Adipocyte (in vitro differentiated cells): ENCODE data around the gene DCLK1.

ENCODE experiments used
- DNase-seq: peaks from one replicate; pipeline ENCODE4 v3.0.0-alpha.2; 2015; ENCODE audit warnings: low read depth
- H3K27me3 ChIP-seq: replicated peaks from 2 replicates; pipeline ENCODE4 v1.7.0; 2013; ENCODE audit warnings: mild to moderate bottlenecking, low read length, moderate library complexity; ENCODE audit not compliant: control insufficient read depth, insufficient read depth
- H3K36me3 ChIP-seq: 2 replicates; pipeline ENCODE4 v1.7.0; 2013; ENCODE audit warnings: low read length, mild to moderate bottlenecking, moderate library complexity; ENCODE audit not compliant: control insufficient read depth, insufficient read depth, severe bottlenecking
- H3K4me1 ChIP-seq: 2 replicates; pipeline ENCODE4 v1.7.0; 2013; ENCODE audit warnings: mild to moderate bottlenecking, low read length, moderate library complexity; ENCODE audit not compliant: control insufficient read depth, insufficient read depth
- H3K4me3 ChIP-seq: 2 replicates; pipeline ENCODE4 v1.7.0; 2013; ENCODE audit warnings: mild to moderate bottlenecking, low read length, moderate library complexity
- H3K9ac ChIP-seq: 2 replicates; pipeline ENCODE4 v1.7.0; 2013; ENCODE audit warnings: mild to moderate bottlenecking, low read length, moderate library complexity
- H3K9me3 ChIP-seq: 2 replicates; pipeline ENCODE4 v1.7.0; 2013; ENCODE audit warnings: mild to moderate bottlenecking, low read length, moderate library complexity; ENCODE audit not compliant: control insufficient read depth

The DCLK1 gene

DNA sequence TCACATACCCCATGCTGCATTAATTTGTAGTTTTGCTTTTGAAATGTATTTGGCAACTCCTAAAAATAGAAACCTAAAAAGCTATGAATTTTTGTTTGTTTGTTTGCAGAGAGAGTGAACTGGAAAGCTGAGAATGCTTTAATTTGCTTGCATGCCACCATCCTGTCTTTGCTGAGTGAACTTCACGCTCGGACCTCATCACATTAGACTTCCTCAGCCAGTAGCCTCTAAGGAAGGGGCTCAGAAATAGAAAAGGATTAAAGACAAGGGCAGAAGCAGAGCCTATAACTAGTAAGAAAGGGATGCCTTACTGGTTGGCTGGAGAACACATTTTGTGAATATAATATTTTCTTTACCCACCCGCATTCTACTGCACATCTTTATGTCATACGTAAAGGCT, 275.1 kb downstream of the DCLK1 start:
- Histone ChIP-seq H3K27me3 (no peaks in the 10 kb centered on the region), H3K9ac (no peak overlapping the region)

DNA sequence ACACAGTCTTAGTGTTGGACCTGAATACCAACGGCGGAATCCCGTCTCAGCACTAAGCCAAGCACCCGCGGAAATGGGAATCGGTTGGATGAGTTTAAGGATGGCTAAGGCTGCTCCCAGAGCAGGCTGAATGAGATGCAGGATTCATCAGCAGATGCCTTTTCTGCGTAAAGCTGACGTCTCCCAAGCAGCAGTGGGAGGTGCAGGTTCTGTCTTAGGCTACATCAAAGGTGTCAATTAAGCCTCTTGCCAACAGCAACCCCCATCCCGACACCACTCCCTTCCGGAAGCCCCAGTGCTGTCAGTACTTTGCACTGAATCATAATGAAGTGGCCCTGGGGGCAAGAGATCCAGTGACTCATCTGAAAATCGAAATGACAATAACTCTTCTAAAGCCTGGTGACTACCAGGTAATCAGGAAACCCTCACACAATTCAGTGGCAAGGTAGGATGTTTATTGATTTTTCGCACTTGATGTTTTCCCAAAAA, 275.6 kb downstream of the DCLK1 start:
- Histone ChIP-seq H3K9me3 (no peaks in the 10 kb centered on the region), H3K4me3 (no peak overlapping the region), H3K36me3 (peaks cover 15% of the 10 kb centered on the region), H3K27me3 (no peaks in the 10 kb centered on the region), H3K4me1 (peaks cover 49% of the 10 kb centered on the region), H3K9ac (no peak overlapping the region)
- DNase-seq, result peak; percentile 33

More for the DNA sequence above, 275.1 kb downstream of the DCLK1 start:
- no peak overlapping the region for H3K4me3 ChIP-seq
- no peak for DNase-seq
- no peaks in the 10 kb centered on the region for H3K9me3 ChIP-seq
- H3K4me1 ChIP-seq, result peaks cover 53% of the 10 kb centered on the region
- peaks cover 10% of the 10 kb centered on the region for H3K36me3 ChIP-seq

DNA sequence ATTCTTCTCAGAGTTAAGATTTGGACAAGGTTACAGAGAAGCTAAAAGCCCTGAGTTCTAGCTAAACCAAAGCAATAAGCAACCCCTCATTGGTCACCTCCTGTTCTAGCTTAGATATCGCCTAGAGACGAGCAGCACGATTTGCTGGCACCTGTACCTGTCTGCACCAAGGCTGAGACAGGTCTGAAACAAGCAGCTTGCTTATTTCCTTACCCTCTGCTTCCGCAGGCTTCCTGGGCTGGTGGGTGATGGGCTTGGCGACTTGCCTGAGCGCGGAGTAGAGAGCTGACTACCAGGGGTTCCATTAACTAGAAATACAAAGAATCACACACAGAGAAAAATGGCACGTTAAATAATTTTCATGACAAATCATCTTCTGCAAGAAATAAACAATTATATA, 276.9 kb downstream of the DCLK1 start:
- Histone ChIP-seq H3K27me3 (no peaks in the 10 kb centered on the region), H3K36me3 (peaks cover 19% of the 10 kb centered on the region), H3K4me1 (peaks cover 36% of the 10 kb centered on the region), H3K4me3 (no peak overlapping the region), H3K9me3 (no peaks in the 10 kb centered on the region), H3K9ac (no peak overlapping the region)
- no peak for DNase-seq

DNA sequence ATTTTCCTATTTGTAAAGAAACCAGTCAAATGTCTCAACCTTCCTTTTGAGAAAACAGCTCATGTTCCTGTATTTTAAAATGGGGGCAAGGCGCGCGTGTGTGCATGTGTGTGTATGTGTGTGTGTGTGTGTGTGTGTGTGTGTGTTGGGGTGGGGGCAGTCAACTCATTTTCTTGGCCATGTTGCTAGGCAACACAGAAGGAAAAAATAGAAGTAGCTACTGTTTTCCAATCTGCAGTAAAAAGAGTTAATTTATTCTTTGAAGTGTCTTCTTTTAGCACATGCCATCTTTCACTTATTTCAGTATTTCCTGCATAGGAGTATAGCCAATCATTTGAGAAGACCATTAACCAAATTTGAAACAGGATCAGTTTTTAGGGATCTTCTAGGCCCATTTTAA, 279.3 kb downstream of the DCLK1 start:
- DNase-seq, result no peak
- Histone ChIP-seq H3K36me3 (peaks cover 19% of the 10 kb centered on the region), H3K9ac (no peak overlapping the region), H3K4me3 (no peak overlapping the region), H3K4me1 (peaks cover 19% of the 10 kb centered on the region), H3K27me3 (no peaks in the 10 kb centered on the region), H3K9me3 (no peaks in the 10 kb centered on the region)

DNA sequence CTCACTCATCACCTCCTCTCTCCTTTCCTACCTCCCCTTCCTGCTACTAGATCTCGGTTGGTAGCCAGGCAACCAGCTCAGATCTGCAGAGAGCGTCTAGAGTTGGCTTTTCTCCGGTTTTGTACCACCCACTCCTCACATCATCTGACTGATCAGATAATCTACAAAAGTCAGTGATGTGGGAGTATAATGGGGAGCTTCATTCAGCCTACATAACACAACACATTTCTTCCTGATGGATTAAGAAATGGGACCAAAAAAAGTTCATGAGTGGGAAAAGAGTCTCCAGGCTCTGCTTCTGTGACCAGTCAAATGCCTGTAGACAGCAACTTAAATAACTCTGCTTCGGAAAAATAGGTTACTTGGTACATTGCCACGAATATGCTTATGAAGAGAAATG, 279.8 kb downstream of the DCLK1 start:
- no peaks in the 10 kb centered on the region for H3K27me3 ChIP-seq
- H3K4me3 ChIP-seq, result no peak overlapping the region
- DNase-seq, result no peak
- peaks cover 16% of the 10 kb centered on the region for H3K4me1 ChIP-seq
- peaks cover 19% of the 10 kb centered on the region for H3K36me3 ChIP-seq
- H3K9ac ChIP-seq, result no peak overlapping the region
- H3K9me3 ChIP-seq, result no peaks in the 10 kb centered on the region

DNA sequence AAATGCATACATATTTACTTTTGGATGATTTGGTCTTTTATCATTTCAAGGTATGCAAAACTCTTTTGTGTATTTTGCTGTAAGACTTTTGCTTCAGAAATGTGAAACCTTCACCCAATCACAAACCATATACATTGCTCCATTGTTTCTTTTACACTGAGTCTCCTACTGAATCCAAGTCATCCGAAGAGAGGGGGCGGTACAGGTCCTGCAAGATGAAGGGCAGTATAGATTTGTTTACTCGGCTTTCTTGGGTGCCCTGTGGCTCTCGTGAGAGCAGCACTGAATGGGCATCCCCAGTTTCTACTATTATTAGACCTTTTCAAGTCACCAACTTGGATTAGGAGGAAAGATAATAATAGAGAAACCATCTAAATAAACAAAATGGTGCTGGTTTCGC, 280.6 kb downstream of the DCLK1 start:
- Histone ChIP-seq H3K9ac (no peak overlapping the region), H3K4me3 (no peak overlapping the region), H3K9me3 (no peaks in the 10 kb centered on the region), H3K4me1 (peaks cover 8% of the 10 kb centered on the region), H3K27me3 (no peaks in the 10 kb centered on the region), H3K36me3 (peaks cover 19% of the 10 kb centered on the region)
- DNase-seq, result no peak

DNA sequence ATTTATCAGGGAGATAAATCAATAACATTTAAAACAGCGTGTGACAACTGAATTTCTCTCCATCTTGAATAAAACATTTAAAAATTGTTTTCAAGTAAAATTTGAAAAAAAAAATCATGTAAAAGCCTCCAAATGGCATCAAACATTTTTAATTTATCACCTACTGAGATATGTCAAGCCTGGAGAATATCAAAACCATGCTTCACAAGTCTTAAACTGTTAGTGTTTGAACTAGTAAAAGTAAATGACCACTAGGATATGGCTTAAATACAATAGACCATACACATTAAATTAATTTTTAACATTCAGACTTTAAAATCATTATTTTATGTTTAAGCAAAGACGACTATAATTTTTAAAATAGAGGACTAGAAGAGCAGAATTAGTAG, 281.9 kb downstream of the DCLK1 start:
- Histone ChIP-seq H3K4me3 (no peak overlapping the region), H3K4me1 (peaks cover 7% of the 10 kb centered on the region), H3K9me3 (no peaks in the 10 kb centered on the region)

DNA sequence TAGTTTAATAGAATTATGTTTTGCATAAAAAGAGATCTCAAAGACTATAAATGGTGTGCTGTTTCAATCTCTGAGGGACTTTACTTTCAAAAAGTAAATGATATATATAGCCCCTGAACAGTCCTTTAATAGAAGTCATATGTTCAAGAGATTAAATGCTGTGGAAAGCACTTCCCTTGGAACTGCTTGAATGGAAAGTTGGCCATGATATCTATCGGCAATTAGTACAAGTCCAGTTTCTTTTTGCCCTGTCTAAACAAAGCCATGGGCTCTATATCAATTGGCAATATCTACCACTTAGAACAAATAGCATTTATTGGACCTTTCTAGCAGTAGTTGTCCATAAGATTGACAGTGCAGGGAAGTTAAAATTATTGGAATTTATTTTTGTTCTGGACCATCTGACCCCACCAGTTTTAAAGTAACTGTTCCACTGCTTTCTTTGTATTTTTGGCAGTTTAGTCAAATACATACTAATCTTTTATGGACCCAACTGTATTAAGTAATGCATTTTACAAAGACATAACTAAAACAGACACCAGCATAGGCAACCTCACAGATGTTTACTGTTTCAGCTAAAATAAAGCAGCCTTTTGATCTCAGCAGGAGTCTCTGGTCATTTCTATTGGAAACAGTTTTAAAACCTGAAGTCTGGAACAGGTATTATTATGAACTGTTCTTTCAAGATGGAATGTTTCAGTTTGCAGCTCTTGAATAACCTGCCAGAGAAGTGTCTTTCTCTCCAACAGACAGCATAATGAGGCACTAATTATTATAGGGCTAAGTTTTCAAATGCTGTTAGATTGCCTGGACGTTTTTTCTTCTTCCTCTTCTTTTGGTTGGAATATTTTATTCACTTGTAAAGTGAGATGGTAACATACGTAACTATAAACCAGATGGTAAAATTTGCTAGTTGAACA, 282.6 kb downstream of the DCLK1 start:
- no peaks in the 10 kb centered on the region for H3K27me3 ChIP-seq
- no peaks in the 10 kb centered on the region for H3K9me3 ChIP-seq
- peak; percentile 61 for DNase-seq
- no peak overlapping the region for H3K4me3 ChIP-seq
- H3K9ac ChIP-seq, result no peak overlapping the region
- peaks cover 11% of the 10 kb centered on the region for H3K36me3 ChIP-seq
- H3K4me1 ChIP-seq, result peaks cover 7% of the 10 kb centered on the region

More for the DNA sequence above, 281.9 kb downstream of the DCLK1 start:
- Histone ChIP-seq H3K27me3 (no peaks in the 10 kb centered on the region), H3K9ac (no peak overlapping the region), H3K36me3 (peaks cover 18% of the 10 kb centered on the region)
- no peak for DNase-seq

DNA sequence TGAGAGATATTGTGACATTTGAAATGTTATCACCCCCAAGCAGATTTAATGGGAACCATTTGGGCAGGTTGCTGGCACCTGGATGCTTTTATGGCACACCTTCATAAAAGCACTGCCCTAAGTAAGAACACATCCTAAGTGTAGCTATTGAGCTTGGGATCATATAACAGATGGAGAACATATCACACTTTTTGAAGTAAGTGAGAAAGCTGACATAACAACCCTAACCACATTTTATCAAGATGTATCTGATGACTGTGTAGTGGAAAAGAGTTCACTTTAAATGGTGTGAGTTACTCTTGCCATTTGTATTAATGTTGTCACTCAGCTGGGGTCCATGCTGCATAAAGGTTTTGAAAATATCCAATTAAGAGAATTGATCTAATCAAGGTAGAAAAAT, 287.9 kb downstream of the DCLK1 start:
- no peaks in the 10 kb centered on the region for H3K4me1 ChIP-seq
- peaks cover 5% of the 10 kb centered on the region for H3K36me3 ChIP-seq
- no peaks in the 10 kb centered on the region for H3K9me3 ChIP-seq
- H3K4me3 ChIP-seq, result no peak overlapping the region
- H3K9ac ChIP-seq, result no peak overlapping the region
- DNase-seq, result no peak
- H3K27me3 ChIP-seq, result no peaks in the 10 kb centered on the region

DNA sequence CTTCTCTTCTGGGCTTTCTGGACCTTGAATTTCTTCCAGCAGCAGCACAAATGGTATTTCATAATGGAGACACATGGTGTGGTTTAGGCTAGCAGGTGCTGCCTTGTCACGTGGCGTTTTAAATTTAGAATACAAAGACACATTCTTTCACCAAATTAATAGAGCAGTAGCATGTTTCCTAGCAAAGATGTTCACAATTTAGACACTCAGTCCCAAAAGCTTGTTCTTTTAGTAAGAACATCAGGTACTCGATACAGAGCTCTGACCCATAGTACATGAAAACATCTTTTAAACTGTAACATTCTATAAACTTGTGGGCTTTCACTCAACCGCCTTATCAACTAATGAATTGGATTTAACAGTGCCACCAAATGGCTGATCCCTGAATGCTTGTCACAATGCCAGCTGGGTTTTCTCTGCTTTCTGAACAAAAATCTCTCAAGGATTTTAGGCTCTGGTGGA, 290.1 kb downstream of the DCLK1 start:
- Histone ChIP-seq H3K36me3 (peaks cover 8% of the 10 kb centered on the region), H3K27me3 (no peaks in the 10 kb centered on the region), H3K9me3 (no peaks in the 10 kb centered on the region), H3K9ac (no peak overlapping the region), H3K4me3 (no peak overlapping the region), H3K4me1 (no peaks in the 10 kb centered on the region)
- DNase-seq, result no peak

DNA sequence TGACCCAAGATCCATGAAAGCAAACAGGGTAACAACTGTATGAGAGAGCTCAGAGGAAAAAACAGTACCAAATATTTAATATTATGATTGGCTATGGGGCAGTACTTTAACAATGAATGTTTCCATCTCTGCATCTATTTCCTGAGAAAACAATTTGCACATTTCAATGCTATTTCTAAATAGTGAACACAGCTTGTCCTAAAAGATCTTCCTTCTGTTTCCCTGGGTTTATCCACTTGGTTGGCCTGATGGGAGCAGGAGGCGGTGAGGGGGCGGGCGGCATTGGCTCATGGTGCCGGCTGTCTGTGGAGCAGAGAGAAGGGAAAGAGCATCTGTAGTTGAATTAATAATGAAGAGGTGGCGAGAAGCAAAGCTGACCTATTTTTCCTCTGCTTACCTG, 291.4 kb downstream of the DCLK1 start:
- H3K9ac ChIP-seq, result no peak overlapping the region
- peaks cover 21% of the 10 kb centered on the region for H3K36me3 ChIP-seq
- H3K27me3 ChIP-seq, result no peaks in the 10 kb centered on the region
- no peaks in the 10 kb centered on the region for H3K9me3 ChIP-seq
- no peak for DNase-seq
- H3K4me1 ChIP-seq, result no peaks in the 10 kb centered on the region
- no peak overlapping the region for H3K4me3 ChIP-seq
